ENCODE results near the gene MYOCOS. TPM values are rescaled to one million over a fixed set of nuclear protein-coding genes. Genes with fewer than 3 reads are reported as not detected.
"Not testable (repeated sequence)": the region's sequence is repeated elsewhere in the genome, so short reads cannot be mapped to it uniquely, and the experiment has no call there.

The MYOCOS gene
- total RNA-seq, 4 donors from 2014 or later = 0.83 TPM; not detected in 3

- no peak for DNase-seq
- no peaks in the 10 kb centered on the region for H3K27me3 ChIP-seq
- no peaks in the 10 kb centered on the region for H3K4me1 ChIP-seq
- H3K36me3 ChIP-seq = no peaks in the 10 kb centered on the region
- H3K9me3 ChIP-seq = no peaks in the 10 kb centered on the region
- TF ChIP-seq POLR2A (IDR thresholded peaks at IDR 0.05) = no peak
- no peak for TF ChIP-seq CTCF (IDR thresholded peaks at IDR 0.05)
- intact Hi-C loops (cut with DNase I; ENCODE audit: low total_unique reads) = no loop called here
- peak overlapping the region in 1 of 2 donors; percentile 34 for H3K27ac ChIP-seq
- H3K4me3 ChIP-seq = no peak overlapping the region
Measured at GRCh38 chr1:171596119-171596518, 25.9 kb upstream of the MYOCOS start.

GRCh38 chr1:171596705-171597104 is 25.3 kb upstream of the MYOCOS start:
- TF ChIP-seq CTCF (IDR thresholded peaks at IDR 0.05) (no peak), POLR2A (IDR thresholded peaks at IDR 0.05) (no peak)
- intact Hi-C loops (cut with DNase I; ENCODE audit: low total_unique reads) = no loop called here
- no peaks in the 10 kb centered on the region for H3K36me3 ChIP-seq
- no peaks in the 10 kb centered on the region for H3K27me3 ChIP-seq
- no peak overlapping the region for H3K27ac ChIP-seq
- no peak for DNase-seq
- H3K4me3 ChIP-seq = no peak overlapping the region
- no peaks in the 10 kb centered on the region for H3K4me1 ChIP-seq
- H3K9me3 ChIP-seq = no peaks in the 10 kb centered on the region

DNA sequence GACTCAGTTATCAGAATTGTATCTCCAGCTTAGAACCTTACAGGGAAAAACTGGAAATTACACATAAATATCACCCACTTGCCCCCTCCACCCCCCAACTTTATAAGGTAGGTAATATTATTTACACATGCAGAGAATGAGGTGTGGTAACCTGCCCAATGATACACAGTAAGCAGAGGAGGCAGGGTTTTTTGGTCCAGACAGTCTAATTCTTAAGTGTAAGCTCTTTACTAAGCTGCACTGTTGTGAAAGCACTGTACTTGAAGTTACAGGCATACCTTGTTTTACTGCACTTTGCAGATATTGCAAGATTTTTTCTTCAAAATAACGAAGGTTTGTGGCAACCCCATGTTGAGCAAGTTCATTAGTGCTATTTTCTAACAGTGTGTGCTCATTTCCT is 24.8 kb upstream of the MYOCOS start:
- TF ChIP-seq CTCF (IDR thresholded peaks at IDR 0.05) (no peak), POLR2A (IDR thresholded peaks at IDR 0.05) (no peak)
- Histone ChIP-seq H3K27ac (no peak overlapping the region), H3K4me1 (no peaks in the 10 kb centered on the region), H3K9me3 (no peaks in the 10 kb centered on the region), H3K27me3 (no peaks in the 10 kb centered on the region), H3K4me3 (no peak overlapping the region), H3K36me3 (no peaks in the 10 kb centered on the region)
- no peak for DNase-seq
- intact Hi-C loops (cut with DNase I; ENCODE audit: low total_unique reads) = no loop called here

GRCh38 chr1:171600310-171600709 is 21.7 kb upstream of the MYOCOS start:
- intact Hi-C loops (cut with DNase I; ENCODE audit: low total_unique reads); H3K36me3 ChIP-seq; H3K27ac ChIP-seq; H3K9me3 ChIP-seq; H3K4me1 ChIP-seq; H3K4me3 ChIP-seq; DNase-seq; H3K27me3 ChIP-seq: not testable (repeated sequence)

- Histone ChIP-seq H3K4me1 (no peaks in the 10 kb centered on the region), H3K9me3 (no peaks in the 10 kb centered on the region), H3K36me3 (no peaks in the 10 kb centered on the region), H3K4me3 (no peak overlapping the region), H3K27ac (no peak overlapping the region), H3K27me3 (no peaks in the 10 kb centered on the region)
- intact Hi-C loops (cut with DNase I; ENCODE audit: low total_unique reads) = no loop called here
- no peak for DNase-seq
- TF ChIP-seq CTCF (IDR thresholded peaks at IDR 0.05) (no peak), POLR2A (IDR thresholded peaks at IDR 0.05) (no peak)
Measured at GRCh38 chr1:171600862-171601261, 21.2 kb upstream of the MYOCOS start.

GRCh38 chr1:171603042-171603441 is 19.0 kb upstream of the MYOCOS start:
- H3K27me3 ChIP-seq; H3K27ac ChIP-seq; H3K4me1 ChIP-seq; H3K36me3 ChIP-seq; H3K4me3 ChIP-seq; DNase-seq; H3K9me3 ChIP-seq; intact Hi-C loops (cut with DNase I; ENCODE audit: low total_unique reads): not testable (repeated sequence)
